SIG-M5 (cell line): Measurements from ENCODE around the gene HCN4.
A peak's percentile ranks its signal among the peaks of the same experiment; 100 is the strongest.

Experiments
- DNase-seq: peaks from one replicate; lab custom pipeline; 2025; lab: John Stamatoyannopoulos, UW

Gene HCN4

GRCh38 chr15:73368301-73369136 is at the start of gene HCN4:
Gene HCN4 (minus strand): TSS chr15:73368958. CDS start chr15:73368270, 688 bp downstream.
- DNase-seq: no peak

GRCh38 chr15:73414876-73415275 is 46.1 kb upstream of the HCN4 start:
- DNase-seq: no peak

GRCh38 chr15:73403171-73403570 is 34.4 kb upstream of the HCN4 start:
- no peak for DNase-seq

GRCh38 chr15:73400222-73400621 is 31.5 kb upstream of the HCN4 start:
- DNase-seq: peak; percentile 1

- no peak for DNase-seq
Observed at GRCh38 chr15:73398861-73399260, 30.1 kb upstream of the HCN4 start.

GRCh38 chr15:73397461-73397860 is 28.7 kb upstream of the HCN4 start:
- no peak for DNase-seq

- DNase-seq: no peak
Observed at GRCh38 chr15:73395671-73396070, 26.9 kb upstream of the HCN4 start.

GRCh38 chr15:73394782-73395181 is 26.0 kb upstream of the HCN4 start:
- DNase-seq: no peak

GRCh38 chr15:73393336-73393735 is 24.6 kb upstream of the HCN4 start:
- DNase-seq: no peak

GRCh38 chr15:73392025-73392424 is 23.3 kb upstream of the HCN4 start:
- DNase-seq: no peak

GRCh38 chr15:73391128-73391872 is 22.5 kb upstream of the HCN4 start:
- DNase-seq: no peak

- DNase-seq: no peak
Observed at GRCh38 chr15:73389971-73390544, 21.3 kb upstream of the HCN4 start.

- DNase-seq: no peak
Observed at GRCh38 chr15:73389539-73389938, 20.8 kb upstream of the HCN4 start.

- no peak for DNase-seq
Observed at GRCh38 chr15:73388256-73388781, 19.6 kb upstream of the HCN4 start.

- no peak for DNase-seq
Observed at GRCh38 chr15:73387507-73388255, 18.9 kb upstream of the HCN4 start.

- DNase-seq: no peak
Observed at GRCh38 chr15:73386886-73387506, 18.2 kb upstream of the HCN4 start.

GRCh38 chr15:73386238-73386637 is 17.5 kb upstream of the HCN4 start:
- no peak for DNase-seq

GRCh38 chr15:73385205-73385604 is 16.4 kb upstream of the HCN4 start:
- no peak for DNase-seq

- DNase-seq: no peak
Observed at GRCh38 chr15:73383310-73384189, 14.8 kb upstream of the HCN4 start.

- DNase-seq: no peak
Observed at GRCh38 chr15:73382115-73382514, 13.4 kb upstream of the HCN4 start.
